DOHH2 (cell line): ENCODE data around the gene TSPAN6.

Experiments
- CTCF ChIP-seq: fragments of 200-600 bp; sonication (generic); IDR thresholded peaks from one replicate; pipeline ENCODE4 v1.5.1; 2014; ENCODE audit warnings: antibody characterized with exemption, mild to moderate bottlenecking, low read depth, low read length; ENCODE audit not compliant: poor library complexity, severe bottlenecking
- EZH2phosphoT487 ChIP-seq: fragments of 200-600 bp; sonication (generic); IDR thresholded peaks from 2 replicates; pipeline ENCODE4 v1.6.1; 2017; ENCODE audit warnings: borderline replicate concordance, mild to moderate bottlenecking, antibody characterized with exemption, low read length, moderate library complexity, mixed read lengths

- TF ChIP-seq CTCF (no peak), EZH2phosphoT487 (no peak)
Measured at GRCh38 chrX:100643956-100644860, 7.6 kb upstream of the TSPAN6 start, which contains the start of gene SRPX2.
